DOHH2 (cell line): ENCODE results near the gene FAM114A2.

Experiments
- H3F3A ChIP-seq: fragments of 200-600 bp; sonication (generic), shearing (Covaris generic); 2 replicates; pipeline ENCODE4 v1.6.0; 2016; ENCODE audit warnings: antibody characterized with exemption, mild to moderate bottlenecking; ENCODE audit not compliant: control insufficient read depth, insufficient read depth
- H3K27ac ChIP-seq: fragments of 200-600 bp; sonication (generic); 2 replicates; pipeline ENCODE4 v1.5.1; 2014; ENCODE audit warnings: low read depth, mild to moderate bottlenecking, low read length, moderate library complexity
- H3K27me3 ChIP-seq: fragments of 200-600 bp; sonication (generic); 2 replicates; pipeline ENCODE4 v1.6.1; 2014; ENCODE audit warnings: mild to moderate bottlenecking, low read length, mixed read lengths; ENCODE audit not compliant: control insufficient read depth
- H3K36me3 ChIP-seq: fragments of 200-600 bp; sonication (generic); 2 replicates; pipeline ENCODE4 v1.6.1; 2014; ENCODE audit warnings: mild to moderate bottlenecking, low read length, moderate library complexity, mixed read lengths; ENCODE audit not compliant: control insufficient read depth
- H3K4me1 ChIP-seq: fragments of 200-600 bp; sonication (generic); 2 replicates; pipeline ENCODE4 v1.6.1; 2014; ENCODE audit warnings: mild to moderate bottlenecking, low read length, mixed read lengths; ENCODE audit not compliant: control insufficient read depth
- H3K4me2 ChIP-seq: fragments of 200-600 bp; sonication (generic); 2 replicates; pipeline ENCODE4 v1.6.0; 2014; ENCODE audit warnings: mild to moderate bottlenecking, low read length, moderate library complexity
- H3K4me3 ChIP-seq: fragments of 200-600 bp; sonication (generic); 2 replicates; pipeline ENCODE4 v1.5.1; 2014; ENCODE audit warnings: mild to moderate bottlenecking, low read length, mixed read lengths
- H3K79me2 ChIP-seq: fragments of 200-600 bp; sonication (generic); 2 replicates; pipeline ENCODE4 v1.6.1; 2014; ENCODE audit warnings: mild to moderate bottlenecking, low read length, mixed read lengths; ENCODE audit not compliant: control insufficient read depth
- H3K9me2 ChIP-seq: fragments of 200-600 bp; sonication (generic); replicated peaks from 2 replicates; pipeline ENCODE4 v1.6.1; 2014; ENCODE audit warnings: mild to moderate bottlenecking, low read length, mixed read lengths; ENCODE audit not compliant: control insufficient read depth
- H3K9me3 ChIP-seq: fragments of 200-600 bp; sonication (generic); 2 replicates; pipeline ENCODE4 v1.6.1; 2014; ENCODE audit warnings: antibody characterized with exemption, low read length, mixed read lengths; ENCODE audit not compliant: control insufficient read depth, insufficient read depth
- H4K20me1 ChIP-seq: fragments of 200-600 bp; sonication (generic); 2 replicates; pipeline ENCODE4 v1.6.0; 2014; ENCODE audit warnings: low read depth, mild to moderate bottlenecking, antibody characterized with exemption, low read length, moderate library complexity; ENCODE audit not compliant: control insufficient read depth, insufficient read depth
- CTCF ChIP-seq: fragments of 200-600 bp; sonication (generic); IDR thresholded peaks from one replicate; pipeline ENCODE4 v1.5.1; 2014; ENCODE audit warnings: antibody characterized with exemption, mild to moderate bottlenecking, low read depth, low read length; ENCODE audit not compliant: poor library complexity, severe bottlenecking
- EZH2phosphoT487 ChIP-seq: fragments of 200-600 bp; sonication (generic); IDR thresholded peaks from 2 replicates; pipeline ENCODE4 v1.6.1; 2017; ENCODE audit warnings: borderline replicate concordance, mild to moderate bottlenecking, antibody characterized with exemption, low read length, moderate library complexity, mixed read lengths

FAM114A2 gene

DNA sequence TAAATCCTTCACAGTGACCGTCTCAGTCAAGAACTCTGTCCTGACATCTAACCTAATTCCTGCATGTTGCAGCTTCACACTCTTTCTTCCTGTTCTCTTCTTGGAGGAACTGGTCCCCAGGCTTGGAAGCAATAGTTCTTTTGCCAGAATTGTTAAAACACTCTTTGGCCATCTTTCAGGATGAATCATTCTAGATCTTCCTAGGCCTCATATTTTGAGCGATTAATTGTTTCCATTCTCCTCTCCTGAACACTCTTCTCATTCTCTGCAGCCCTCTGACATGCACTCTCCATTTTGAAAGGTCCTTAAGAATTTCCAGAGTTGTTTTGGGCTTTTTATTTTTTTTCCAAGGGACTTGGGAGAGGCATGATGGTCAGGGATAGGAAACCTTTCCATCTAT lies 85.8 kb downstream of the FAM114A2 start:
- no peak overlapping the region for H3K4me2 ChIP-seq
- H3K9me3 ChIP-seq, result no peaks in the 10 kb centered on the region
- no peaks in the 10 kb centered on the region for H4K20me1 ChIP-seq
- H3K4me1 ChIP-seq, result no peaks in the 10 kb centered on the region
- H3K27me3 ChIP-seq, result peaks cover 3% of the 10 kb centered on the region; the same call in 1 of the 2 replicates
- no peaks in the 10 kb centered on the region for H3K79me2 ChIP-seq
- H3K4me3 ChIP-seq, result no peak overlapping the region
- no peaks in the 10 kb centered on the region for H3K9me2 ChIP-seq
- no peak overlapping the region for H3K27ac ChIP-seq
- TF ChIP-seq CTCF (no peak), EZH2phosphoT487 (no peak)
- H3K36me3 ChIP-seq, result no peaks in the 10 kb centered on the region
- no peaks in the 10 kb centered on the region for H3F3A ChIP-seq

GRCh38 chr5:153952057-153952456 lies 86.7 kb downstream of the FAM114A2 start:
- Histone ChIP-seq H3K4me1 (no peaks in the 10 kb centered on the region), H3K36me3 (no peaks in the 10 kb centered on the region), H3K79me2 (no peaks in the 10 kb centered on the region), H3K4me3 (no peak overlapping the region), H3K9me2 (no peaks in the 10 kb centered on the region), H3K27ac (no peak overlapping the region), H3K4me2 (no peak overlapping the region), H3K27me3 (peaks cover 2% of the 10 kb centered on the region; the same call in 1 of the 2 replicates), H3F3A (no peaks in the 10 kb centered on the region), H3K9me3 (no peaks in the 10 kb centered on the region), H4K20me1 (no peaks in the 10 kb centered on the region)
- TF ChIP-seq CTCF (no peak), EZH2phosphoT487 (no peak)

DNA sequence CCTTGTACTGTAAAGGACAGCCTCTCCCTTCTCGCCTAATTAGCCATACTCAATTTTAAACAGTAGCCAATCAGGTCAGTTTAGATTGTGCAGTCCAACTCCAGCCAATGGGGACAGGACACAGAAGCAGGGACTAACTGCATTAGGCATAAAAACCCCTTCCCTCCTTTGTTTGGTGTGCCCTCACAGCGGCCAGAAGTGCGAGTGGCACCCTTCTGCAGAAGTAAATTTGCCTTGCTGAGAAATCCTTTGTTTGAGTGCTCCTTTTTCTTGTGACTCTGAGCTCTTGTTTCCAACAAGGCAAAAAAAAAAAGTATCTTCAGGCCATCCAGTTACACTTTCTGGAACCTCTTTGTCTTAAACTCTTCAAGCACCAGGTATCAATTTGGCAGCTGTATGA lies 97.4 kb downstream of the FAM114A2 start:
- Histone ChIP-seq H3K4me2 (no peak overlapping the region), H3K79me2 (no peaks in the 10 kb centered on the region), H3K27me3 (no peaks in the 10 kb centered on the region), H3K9me2 (no peaks in the 10 kb centered on the region), H4K20me1 (no peaks in the 10 kb centered on the region), H3F3A (no peaks in the 10 kb centered on the region), H3K27ac (no peak overlapping the region), H3K9me3 (peaks cover 9% of the 10 kb centered on the region; the same call in 1 of the 2 replicates), H3K4me3 (no peak overlapping the region), H3K36me3 (no peaks in the 10 kb centered on the region), H3K4me1 (no peaks in the 10 kb centered on the region)
- TF ChIP-seq EZH2phosphoT487 (no peak), CTCF (no peak)
